LHCN-M2 (cell line): ENCODE results near the gene COPS9. TPM values are rescaled to one million over a fixed set of nuclear protein-coding genes. Genes with fewer than 3 reads are reported as not detected.
A peak's percentile ranks its signal among the peaks of the same experiment; 100 is the strongest.

Source experiments
- DNase-seq: peaks from one replicate; pipeline ENCODE4 v3.0.0-alpha.2; 2012; ENCODE audit warnings: low read depth
- total RNA-seq: library from RNA; depleted of rRNA; stranded (reverse); fragments of >200 nt; gene quantifications from 2 replicates; pipeline ENCODE4 v1.2.3, GENCODE V29; 2014; rRNA removed

The COPS9 gene
- total RNA-seq, 1 experiment from 2014 or later: 140 TPM

DNA sequence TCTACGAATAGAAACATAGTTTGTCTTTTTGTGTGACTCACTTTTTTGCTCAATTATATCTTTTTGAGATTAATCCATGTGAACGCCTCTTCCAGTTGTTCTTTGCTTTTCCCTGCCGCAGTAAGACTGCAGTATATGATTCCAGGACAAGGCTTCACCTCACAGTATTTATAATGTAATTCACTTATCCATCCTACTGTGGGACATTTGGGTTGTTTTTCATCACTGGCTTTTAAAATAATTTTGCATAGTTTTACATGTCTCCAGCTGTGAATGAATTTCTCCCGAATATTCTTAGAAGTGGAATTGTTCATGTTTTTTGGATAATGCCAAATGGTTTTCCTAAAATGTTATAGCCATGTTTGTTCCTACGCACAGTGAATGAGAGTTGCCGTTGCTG, 21.9 kb downstream of the COPS9 start:
- no peak for DNase-seq

DNA sequence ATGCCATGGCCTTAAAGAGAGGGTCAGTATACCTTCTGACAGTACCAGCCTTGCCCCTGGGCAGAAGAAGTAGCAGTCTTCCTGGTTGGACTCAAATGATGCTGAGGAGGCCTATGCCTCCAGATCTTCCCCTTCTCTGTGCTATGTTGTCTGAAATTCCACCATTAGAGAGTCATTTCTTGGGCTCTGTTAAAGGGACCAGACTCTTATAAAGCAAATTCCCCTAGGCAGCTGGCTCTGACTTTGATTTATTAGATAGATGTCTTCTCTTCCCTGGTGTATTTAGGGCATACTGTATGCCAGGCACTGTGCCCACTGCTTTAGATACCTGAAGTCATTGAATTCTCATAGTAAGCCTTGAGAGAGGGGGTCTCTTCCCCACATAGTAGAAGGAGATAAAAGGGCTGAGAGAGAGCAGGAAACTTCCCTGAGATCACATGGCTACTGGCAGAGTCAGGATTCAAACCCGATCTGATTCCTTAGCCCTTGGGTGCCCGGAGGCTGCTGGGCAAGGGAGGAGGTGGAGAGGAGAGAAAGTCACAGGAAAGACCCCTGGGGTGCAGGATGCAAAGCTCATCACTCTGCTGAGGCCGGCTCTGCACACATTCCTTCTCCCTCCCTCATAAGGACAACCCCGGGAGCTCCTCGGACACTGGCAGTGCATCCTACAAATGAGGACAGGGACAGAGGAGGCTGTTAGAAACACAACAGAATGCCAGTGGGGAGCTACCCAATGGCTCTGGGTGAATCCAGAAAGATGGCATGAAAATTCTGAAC, 23.0 kb downstream of the COPS9 start:
- no peak for DNase-seq

DNA sequence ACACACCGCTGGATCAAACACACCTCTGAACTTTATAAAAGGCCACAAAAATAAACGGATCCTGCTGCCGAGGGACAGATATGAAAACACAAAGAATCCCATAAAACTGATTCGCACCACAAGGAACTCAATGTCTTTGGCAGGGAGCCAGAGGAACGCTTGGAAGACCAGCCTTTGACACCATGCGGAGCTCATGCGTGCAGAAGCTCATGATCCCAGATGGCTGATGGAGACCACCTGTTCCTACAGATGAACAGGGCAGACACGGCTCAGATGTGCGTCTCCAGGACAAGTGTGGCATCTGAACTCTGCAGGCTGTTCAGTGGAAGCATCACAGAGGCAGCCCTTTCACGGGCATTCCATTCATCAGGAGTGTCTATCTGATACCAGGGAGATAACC, 24.9 kb downstream of the COPS9 start:
- peak; percentile 32 for DNase-seq

DNA sequence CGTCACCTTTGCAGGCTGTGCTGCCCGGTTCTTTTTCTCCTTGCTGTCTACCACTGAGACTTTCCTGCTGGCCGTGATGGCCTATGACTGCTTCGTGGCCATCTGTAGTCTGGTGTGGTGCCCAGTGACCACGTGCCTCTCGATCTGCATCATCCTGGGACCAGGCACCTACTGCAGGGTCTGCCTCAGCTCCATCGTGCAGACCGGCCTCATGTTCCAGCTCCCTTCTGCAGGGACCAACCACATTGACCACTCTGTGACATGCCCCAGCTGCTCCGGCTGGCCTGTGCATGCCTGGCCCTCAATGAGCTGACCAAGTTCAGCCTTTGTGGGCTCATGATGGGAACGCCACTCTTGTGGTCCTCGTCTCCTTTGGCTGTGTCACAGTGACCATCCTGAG, 26.7 kb downstream of the COPS9 start:
- DNase-seq: no peak

DNA sequence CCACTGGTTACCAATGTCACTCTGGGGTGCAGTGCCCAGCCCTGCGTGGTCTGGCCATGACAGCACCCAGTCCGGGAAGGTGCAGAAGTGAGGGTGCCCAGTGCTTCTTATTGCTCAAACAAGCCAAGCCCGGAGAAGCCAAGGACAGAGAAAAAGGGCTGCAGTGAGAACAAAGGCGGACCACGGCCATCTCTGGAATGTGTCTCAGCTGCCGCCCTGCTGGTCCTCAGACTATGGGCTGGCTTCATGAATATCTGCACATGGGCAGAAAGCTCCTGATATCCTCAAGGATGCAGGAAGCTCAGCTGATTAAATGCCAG, 28.7 kb downstream of the COPS9 start:
- no peak for DNase-seq

DNA sequence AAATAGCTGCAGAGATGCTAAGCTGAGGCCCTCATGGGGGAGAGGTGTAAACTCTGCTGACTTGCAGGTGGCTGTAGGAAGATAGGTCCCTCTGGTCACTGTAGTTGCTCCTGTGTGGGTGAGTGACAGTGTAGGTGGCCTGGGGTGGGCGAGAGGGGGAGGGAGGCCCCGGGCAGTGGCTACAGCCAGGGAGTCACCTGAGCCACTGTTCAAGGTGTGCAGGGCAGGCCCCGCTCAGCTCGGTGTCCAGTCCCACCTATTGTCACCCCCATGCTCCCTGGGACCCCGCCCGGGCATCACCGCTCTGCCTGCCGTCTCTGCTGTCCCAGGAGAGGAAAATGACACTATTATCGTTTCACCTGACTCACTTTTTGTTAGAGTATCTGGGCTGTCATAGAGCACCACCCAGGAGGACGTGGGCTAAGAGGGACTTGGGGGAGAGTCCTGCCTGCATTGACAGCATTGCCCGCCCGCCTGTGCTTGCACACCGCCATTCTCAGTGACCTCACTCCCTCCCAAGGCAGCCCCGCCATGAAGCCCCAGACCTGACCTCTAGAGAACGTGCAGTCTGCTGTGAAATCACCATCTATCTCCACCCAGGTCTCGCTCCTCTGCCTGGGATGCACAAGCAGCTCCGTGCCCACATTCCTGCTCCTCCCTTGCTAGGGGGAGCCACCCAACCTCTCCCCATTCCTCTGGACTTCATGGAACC, 29.2 kb downstream of the COPS9 start:
- no peak for DNase-seq

DNA sequence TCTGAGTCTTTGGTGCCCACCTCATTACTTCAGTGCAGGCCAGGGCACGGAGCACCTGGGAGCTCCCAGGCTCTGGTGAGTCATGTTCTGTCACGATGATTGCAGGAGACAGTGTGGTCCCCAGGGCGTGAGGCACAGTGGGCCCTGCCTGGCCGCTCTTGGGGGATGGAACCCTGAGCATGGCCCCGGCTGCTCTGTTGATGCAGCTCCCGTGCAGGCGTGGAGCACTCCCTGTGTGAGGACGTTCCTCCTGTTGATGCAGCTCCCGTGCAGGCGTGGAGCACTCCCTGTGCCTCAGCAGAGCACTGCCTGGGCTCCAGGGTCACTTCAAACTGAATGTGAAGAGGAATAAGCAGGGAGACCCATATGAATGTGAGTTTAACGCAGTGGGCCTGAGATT, 30.1 kb downstream of the COPS9 start:
- DNase-seq: no peak

DNA sequence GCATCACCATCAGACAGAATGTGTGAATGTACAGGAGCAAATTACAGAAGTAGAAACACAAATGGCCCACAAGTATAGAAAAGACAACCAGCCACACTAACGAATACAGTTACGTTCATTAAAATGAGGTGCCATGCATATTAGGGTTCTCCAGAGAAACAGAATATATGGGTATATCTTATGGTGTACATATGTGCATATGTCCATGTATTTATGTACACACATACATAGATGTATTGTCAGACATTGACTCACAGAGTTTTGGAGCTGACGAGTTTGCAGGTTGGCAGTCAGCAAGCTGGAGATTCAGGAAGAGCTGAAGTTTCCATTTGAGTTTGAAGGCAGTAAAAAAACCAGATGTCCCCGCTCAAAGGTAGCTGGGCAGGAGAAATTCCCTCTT, 33.0 kb downstream of the COPS9 start:
- DNase-seq: no peak

DNA sequence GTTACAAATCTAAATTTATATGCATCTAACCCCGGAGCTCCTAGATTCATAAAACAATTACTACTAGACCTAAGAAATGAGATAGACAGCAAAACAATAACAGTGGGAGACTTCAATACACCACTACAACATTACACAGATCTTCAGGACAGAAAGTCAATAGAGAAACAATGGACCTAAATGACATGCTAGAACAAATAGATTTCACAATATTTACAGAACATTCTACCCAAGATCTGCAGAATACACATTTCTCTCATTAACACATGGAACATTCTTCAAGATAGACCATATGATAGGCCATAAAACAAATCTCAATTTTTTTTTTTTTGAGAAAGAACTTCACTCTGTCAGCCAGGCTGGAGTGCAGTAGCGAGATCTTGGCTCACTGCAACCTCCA, 37.8 kb downstream of the COPS9 start:
- DNase-seq: no peak

DNA sequence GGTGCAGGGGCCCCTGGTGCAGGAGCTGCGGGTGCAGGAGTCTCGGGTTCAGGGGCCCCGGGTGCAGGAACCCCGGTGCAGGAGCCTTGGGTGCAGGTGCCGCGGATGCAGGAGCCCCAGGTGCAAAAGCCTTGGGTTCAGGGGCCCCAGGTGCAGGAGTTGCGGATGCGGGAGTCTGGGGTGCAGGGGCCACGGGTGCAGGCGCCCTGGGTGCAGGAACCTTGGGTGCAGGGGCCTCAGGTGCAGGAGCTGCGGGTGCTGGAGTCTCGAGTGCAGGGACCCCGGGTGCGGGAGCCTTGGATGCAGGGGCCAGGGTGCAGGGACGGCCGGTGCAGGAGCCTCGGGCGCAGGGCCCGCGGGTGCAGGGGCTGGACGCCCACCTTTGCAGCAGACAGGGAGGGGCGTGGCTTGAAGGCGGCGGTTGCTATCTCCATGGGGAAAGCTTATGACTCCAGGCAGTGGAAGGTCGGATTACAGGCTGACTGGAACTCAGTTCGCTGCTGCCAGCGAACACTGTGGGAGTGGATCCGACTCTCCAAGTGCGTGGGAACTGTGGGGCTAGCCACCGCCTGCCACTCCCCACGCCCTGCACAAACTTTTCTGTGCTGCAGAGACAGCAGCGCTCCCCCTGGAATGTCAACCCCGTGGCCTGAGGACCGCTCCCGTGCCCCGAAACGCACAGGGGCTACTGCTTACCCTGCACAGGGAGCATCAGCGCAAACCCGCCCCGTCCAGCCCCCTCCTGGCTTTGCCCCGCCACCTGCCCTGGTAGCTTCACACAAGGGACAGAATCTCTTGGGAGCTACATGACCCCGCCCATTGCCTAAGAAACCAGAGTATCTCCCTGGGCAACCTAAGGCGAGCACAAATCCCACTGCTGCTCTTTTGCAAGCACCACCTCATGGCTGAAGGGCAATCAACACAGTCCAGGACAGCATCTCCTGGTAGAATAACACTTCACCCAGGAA, 40.3 kb downstream of the COPS9 start:
- DNase-seq: no peak

DNA sequence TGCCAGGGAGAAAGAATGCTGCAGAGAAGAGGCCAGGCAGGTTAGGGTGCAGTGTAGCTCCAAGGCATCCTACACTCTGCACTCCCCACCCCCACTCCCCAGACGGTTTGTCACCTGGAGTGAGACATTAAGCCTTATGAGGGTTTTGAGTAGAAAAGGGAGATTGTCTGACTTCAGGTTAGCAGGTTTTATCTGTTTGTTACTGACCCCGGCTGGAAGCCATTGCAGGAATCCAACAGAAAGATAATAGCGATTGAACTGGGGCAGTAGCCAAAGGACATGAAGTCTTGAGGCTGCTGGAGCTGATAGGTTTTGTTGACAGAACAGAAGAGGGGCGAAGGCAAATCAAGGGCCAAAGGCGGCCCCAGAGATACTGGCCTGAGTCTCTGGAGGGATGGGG, 46.8 kb downstream of the COPS9 start:
- no peak for DNase-seq

DNA sequence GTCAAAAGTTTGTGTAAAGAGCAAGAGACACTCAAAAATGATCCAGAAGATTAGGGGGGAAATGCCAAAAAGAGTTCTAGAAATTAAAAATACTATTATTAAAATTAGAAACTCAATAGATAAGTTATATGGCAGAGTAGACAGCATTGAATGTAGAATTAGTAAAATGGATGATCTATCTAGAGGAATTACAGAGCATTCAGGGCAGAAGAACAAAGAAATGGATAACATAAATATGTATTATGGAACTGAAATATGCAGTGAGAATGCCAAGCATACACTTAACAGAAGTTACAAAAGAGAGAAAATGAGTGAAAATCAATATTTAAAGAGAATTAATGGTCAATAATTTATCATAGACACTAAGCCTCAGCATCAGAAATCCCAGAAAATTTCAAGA, 49.5 kb downstream of the COPS9 start:
- DNase-seq: no peak

Other genes starting within 250 kb of the COPS9 start
- gene NDUFA10, start 111.0 kb downstream of the COPS9 start, total RNA-seq: 165 and 173 TPM in 2 replicates
- not detected in 2 replicates for gene OR6B2, start 105.9 kb downstream of the COPS9 start, total RNA-seq
- gene OR6B3, start 82.8 kb downstream of the COPS9 start, total RNA-seq: not detected in 2 replicates
- gene OTOS, start 4.4 kb upstream of the COPS9 start, total RNA-seq: not detected in 2 replicates